Left lung (tissue), 10 donors: ENCODE data around the gene GUK1. TPM values are rescaled to one million over a fixed set of nuclear protein-coding genes. Genes with fewer than 3 reads are reported as not detected.
"Not testable (repeated sequence)": the region's sequence is repeated elsewhere in the genome, so short reads cannot be mapped to it uniquely, and the experiment has no call there.

Source experiments
- ATAC-seq: fragments of 200-7000 bp; cut with Tn5 transposase; one replicate; pipeline ENCODE4 v1.9.1; 2020; ENCODE audit warnings: moderate library complexity
- DNase-seq, 4 donors: peaks; one replicate each; pipeline ENCODE4 v3.0.0-alpha.2; 2013 to 2020
- H3K27ac ChIP-seq, 2 donors: fragments of 200-600 bp; sonication (generic) in 1 of 2; one replicate each; pipeline versions ENCODE4 v1.5.0 to v1.8.0; 2020 to 2021
- H3K27me3 ChIP-seq, 2 donors: fragments of 200-600 bp; sonication (generic) in 1 of 2; one replicate each; pipeline versions ENCODE4 v1.5.0 to v1.8.0; 2020 to 2021
- H3K36me3 ChIP-seq, 2 donors: fragments of 200-600 bp; sonication (generic) in 1 of 2; one replicate each; pipeline versions ENCODE4 v1.5.0 to v1.8.0; 2020 to 2021
- H3K4me1 ChIP-seq, 2 donors: fragments of 200-600 bp; one replicate each; pipeline ENCODE4 v1.8.0; 2021
- H3K4me3 ChIP-seq, 2 donors: fragments of 200-600 bp; sonication (generic) in 1 of 2; one replicate each; pipeline versions ENCODE4 v1.5.0 to v1.8.0; 2020 to 2021; ENCODE audit warnings: mild to moderate bottlenecking in 1 of 2
- H3K9me3 ChIP-seq, 2 donors: fragments of 200-600 bp; sonication (generic) in 1 of 2; one replicate each; pipeline versions ENCODE4 v1.5.0 to v1.8.0; 2020 to 2021
- intact Hi-C, 2 donors: fragments of 100-400 bp; cut with DNase I; formaldehyde crosslinking; loops; one replicate each; pipeline versions ENCODE4 v1.11.2 to v1.14.2; 2022
- polyA plus RNA-seq, 6 donors: library from polyadenylated mRNA; unstranded; fragments of 120-200 nt; gene quantifications; one replicate each; pipeline ENCODE4 v1.2.1, GENCODE V29; 2013; ENCODE audit not compliant: insufficient read length in 6 of 6
- total RNA-seq, 2 donors: library from RNA; stranded (reverse); fragmentation: NEBNext Ultra II Directional; extraction: Animal tissue kit (Norgen Biotek cat#: 25700); gene quantifications; one replicate each; pipeline ENCODE4 v1.2.1, GENCODE V29; 2021
- TF ChIP-seq, protein P1 (sequence below), 2 donors: fragments of 200-600 bp; sonication (generic) in 1 of 2; IDR thresholded peaks; one replicate each; pipeline versions ENCODE4 v1.5.0 to v1.8.0; 2021; ENCODE audit warnings: antibody characterized with exemption in 2 of 2
- donor health status: DM: no; HTN: yes; CAD: no.
- donor health status: DM: no; HTN: no; CAD: no.

The GUK1 gene
- total and polyA plus RNA-seq, 8 donors, result 112 to 221 (median 153) TPM

DNA sequence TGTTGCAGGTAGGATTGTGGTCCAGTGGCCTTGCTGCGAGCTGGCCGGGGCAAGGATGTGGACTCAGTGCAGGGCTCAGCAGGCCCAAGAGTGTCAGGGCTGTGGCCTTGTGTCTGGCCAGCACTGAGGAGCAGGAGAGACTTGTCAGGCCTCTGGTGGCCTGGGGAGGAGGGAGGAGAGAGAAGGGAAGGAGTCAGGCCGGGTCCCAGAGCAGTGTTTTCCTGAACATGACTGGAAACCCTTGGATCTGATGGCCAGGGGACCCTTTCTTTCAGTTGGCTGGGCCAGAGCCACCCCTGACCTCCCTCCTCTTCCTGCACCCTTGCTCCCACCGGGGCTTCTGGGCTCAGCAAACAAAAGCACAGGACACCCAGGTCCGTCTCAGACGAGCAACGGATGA, 30.6 kb downstream of the GUK1 start:
- TF ChIP-seq, protein P1, sequence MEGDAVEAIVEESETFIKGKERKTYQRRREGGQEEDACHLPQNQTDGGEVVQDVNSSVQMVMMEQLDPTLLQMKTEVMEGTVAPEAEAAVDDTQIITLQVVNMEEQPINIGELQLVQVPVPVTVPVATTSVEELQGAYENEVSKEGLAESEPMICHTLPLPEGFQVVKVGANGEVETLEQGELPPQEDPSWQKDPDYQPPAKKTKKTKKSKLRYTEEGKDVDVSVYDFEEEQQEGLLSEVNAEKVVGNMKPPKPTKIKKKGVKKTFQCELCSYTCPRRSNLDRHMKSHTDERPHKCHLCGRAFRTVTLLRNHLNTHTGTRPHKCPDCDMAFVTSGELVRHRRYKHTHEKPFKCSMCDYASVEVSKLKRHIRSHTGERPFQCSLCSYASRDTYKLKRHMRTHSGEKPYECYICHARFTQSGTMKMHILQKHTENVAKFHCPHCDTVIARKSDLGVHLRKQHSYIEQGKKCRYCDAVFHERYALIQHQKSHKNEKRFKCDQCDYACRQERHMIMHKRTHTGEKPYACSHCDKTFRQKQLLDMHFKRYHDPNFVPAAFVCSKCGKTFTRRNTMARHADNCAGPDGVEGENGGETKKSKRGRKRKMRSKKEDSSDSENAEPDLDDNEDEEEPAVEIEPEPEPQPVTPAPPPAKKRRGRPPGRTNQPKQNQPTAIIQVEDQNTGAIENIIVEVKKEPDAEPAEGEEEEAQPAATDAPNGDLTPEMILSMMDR (IDR thresholded peaks at IDR 0.05), result no peak
- no peak overlapping the region for H3K27ac ChIP-seq
- no peak for ATAC-seq
- H3K36me3 ChIP-seq, result peaks cover 0 to 6% of the 10 kb centered on the region in 2 donors
- no peaks in the 10 kb centered on the region for H3K27me3 ChIP-seq
- H3K4me3 ChIP-seq, result no peak overlapping the region
- DNase-seq, result no peak
- peaks cover 0 to 2% of the 10 kb centered on the region in 2 donors for H3K9me3 ChIP-seq
- intact Hi-C loops, result no loop called here
- peaks cover 5 to 9% of the 10 kb centered on the region in 2 donors for H3K4me1 ChIP-seq

DNA sequence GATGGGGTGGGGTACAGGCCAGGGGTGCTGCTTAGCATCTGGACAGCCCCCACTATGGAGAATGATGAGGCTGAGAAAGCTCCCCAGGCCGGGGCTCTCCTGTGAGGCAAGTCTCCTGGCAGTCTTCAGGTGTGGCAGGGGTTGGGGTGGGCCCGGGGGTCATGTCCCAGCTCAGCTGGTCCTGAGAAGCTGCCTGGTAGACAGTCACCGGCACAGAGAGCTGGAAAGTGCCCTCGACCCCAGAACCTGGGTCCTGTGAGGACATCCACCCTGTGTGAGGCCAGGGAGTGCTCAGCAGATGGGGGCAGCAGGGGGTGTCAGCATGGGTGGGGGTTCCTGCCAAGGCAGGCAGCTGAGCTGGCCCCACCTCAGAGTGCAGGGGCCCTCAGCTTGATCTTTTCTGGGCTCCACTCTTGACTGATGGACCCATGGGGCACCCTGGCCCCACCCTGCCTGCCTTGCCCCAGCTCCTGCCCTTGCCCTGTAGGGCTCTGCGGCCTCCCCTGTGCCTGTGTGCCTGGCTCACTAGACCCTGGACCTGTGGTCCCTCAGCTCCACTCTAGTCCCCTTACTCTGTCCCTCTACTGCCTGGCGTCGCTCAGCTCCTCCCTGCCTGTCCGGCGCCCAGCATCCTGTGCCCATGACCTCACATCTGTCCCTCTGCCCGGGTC, 31.3 kb downstream of the GUK1 start:
- TF ChIP-seq, protein P1 (IDR thresholded peaks at IDR 0.05), result no peak
- H3K4me1 ChIP-seq, result peaks cover 5 to 15% of the 10 kb centered on the region in 2 donors
- H3K36me3 ChIP-seq, result peaks cover 0 to 6% of the 10 kb centered on the region in 2 donors
- DNase-seq (peak in 1 of 4 donors; percentile 65), ATAC-seq (no peak)
- H3K4me3 ChIP-seq, result no peak overlapping the region
- H3K27me3 ChIP-seq, result no peaks in the 10 kb centered on the region
- peaks cover 0 to 2% of the 10 kb centered on the region in 2 donors for H3K9me3 ChIP-seq
- H3K27ac ChIP-seq, result no peak overlapping the region
- intact Hi-C loops, result no loop called here

DNA sequence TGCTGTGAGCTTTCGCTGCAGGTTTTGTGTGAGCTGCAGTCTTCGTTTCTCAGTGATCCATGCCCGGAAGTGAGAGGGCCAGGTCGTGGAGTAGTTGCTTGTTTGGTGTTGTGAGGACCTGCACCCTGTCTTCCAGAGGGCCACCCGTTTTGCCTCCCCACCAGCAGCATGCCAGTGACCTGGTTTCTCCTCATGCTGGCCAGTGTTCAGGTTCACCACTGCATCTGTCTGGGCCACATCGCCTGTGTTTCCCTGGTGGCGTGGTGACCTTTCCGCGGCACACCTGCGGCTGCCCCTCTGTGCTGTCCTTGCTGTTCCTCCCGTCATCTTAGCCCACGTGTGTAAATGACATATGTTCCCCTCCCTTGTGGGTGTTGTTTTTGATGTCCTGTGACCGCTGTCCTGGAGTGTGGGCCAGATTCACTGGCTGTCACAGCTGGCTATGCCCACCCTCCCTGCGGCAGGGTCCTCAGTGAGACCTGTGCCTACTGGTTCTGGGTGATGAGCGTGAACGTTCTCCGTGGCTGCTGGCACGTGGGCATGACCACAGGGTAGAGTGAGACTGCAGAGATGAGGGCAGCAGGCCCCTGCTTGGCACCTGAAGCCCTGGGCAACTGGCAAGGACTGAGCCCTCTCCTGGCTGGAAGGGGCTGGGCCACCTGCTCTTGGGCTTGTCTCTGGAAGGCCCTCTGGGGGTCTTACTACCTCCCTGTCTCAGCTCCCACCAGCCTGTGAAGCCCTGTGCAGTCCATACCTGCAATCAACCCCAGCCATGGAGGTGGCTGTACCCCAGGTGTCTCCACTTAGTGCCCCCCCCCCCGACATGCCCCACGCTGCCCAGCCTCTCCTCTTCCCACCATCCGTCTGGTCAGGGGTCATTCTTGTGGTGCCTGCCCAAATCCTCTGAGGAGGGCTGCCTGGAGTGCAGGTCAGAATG, 32.8 kb downstream of the GUK1 start:
- no peak overlapping the region for H3K4me3 ChIP-seq
- no peaks in the 10 kb centered on the region for H3K27me3 ChIP-seq
- H3K4me1 ChIP-seq, result peaks cover 0 to 22% of the 10 kb centered on the region in 2 donors
- intact Hi-C loops, result no loop called here
- TF ChIP-seq, protein P1 (IDR thresholded peaks at IDR 0.05), result no peak
- H3K27ac ChIP-seq, result no peak overlapping the region
- ATAC-seq (no peak), DNase-seq (no peak)
- peaks cover 0 to 2% of the 10 kb centered on the region in 2 donors for H3K9me3 ChIP-seq
- H3K36me3 ChIP-seq, result peaks cover 0 to 6% of the 10 kb centered on the region in 2 donors

DNA sequence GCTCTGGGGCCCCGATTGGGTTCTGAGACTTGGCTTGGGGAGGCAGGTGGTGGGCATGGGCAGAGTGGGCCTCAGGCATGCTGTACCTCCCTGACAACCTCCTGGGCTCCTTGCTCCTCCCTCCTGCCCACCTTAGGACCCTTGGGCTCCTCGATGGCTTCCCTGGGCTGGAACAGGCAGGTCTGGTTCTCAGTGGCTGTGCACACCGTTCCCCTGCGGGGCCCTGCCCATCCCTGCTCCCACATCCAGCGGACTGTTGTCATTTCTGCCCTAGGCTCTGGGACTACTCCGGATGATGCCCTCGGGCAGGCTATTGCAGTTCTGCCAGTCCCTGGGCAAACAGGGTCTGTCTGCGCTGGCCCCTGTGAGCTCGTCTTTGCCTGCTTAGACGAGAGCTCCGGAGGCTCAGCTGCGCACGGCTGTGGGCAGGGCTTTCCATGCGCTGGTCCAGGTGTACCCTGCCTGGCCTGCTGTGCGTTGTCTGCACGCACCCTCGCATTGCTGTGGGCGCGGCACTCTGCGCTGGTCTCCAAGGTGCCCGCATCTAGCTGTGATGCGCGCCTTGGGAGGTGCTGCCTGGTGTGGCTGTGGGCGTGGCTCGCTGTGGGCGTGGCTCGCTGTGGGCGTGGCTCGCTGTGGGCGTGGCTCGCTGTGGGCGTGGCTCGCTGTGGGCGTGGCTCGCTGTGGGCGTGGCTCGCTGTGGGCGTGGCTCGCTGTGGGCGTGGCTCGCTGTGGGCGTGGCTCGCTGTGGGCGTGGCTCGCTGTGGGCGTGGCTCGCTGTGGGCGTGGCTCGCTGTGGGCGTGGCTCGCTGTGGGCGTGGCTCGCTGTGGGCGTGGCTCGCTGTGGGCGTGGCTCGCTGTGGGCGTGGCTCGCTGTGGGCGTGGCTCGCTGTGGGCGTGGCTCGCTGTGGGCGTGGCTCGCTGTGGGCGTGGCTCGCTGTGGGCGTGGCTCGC, 33.7 kb downstream of the GUK1 start:
- intact Hi-C loops, H3K27ac ChIP-seq, H3K27me3 ChIP-seq, H3K4me3 ChIP-seq, ATAC-seq, H3K36me3 ChIP-seq, H3K9me3 ChIP-seq: not testable (repeated sequence)
- H3K4me1 ChIP-seq, result peaks cover 0 to 31% of the 10 kb centered on the region in 2 donors
- DNase-seq, result peak in 1 of 4 donors; percentile 85
